ENCODE results near the gene PLCB2.

GRCh38 chr15:40328176-40328575 lies 20.4 kb upstream of the PLCB2 start:
- TF ChIP-seq CTCF (IDR thresholded peaks at IDR 0.05; ENCODE audit: borderline replicate concordance, extremely low read depth, low read length, poor library complexity, severe bottlenecking) (no peak), EZH2 (IDR thresholded peaks at IDR 0.05; ENCODE audit: borderline replicate concordance, low read depth, low read length, severe bottlenecking) (no peak)
